HG02938 (cell line): ENCODE measurements around the gene SAPCD2.
"Not testable (repeated sequence)": the region's sequence is repeated elsewhere in the genome, so short reads cannot be mapped to it uniquely, and the experiment has no call there.

Experiments
- ATAC-seq: cut with Tn5 transposase; IDR thresholded peaks from one replicate; pipeline ENCODE4 v1.9.1; 2021; ENCODE audit warnings: mild to moderate bottlenecking, moderate library complexity; ENCODE audit not compliant: unreplicated experiment

The SAPCD2 gene

GRCh38 chr9:137034039-137034708 lies 36.2 kb downstream of the SAPCD2 start:
- no peak for ATAC-seq

GRCh38 chr9:137033481-137033880 lies 36.9 kb downstream of the SAPCD2 start:
- not testable (repeated sequence) for ATAC-seq

GRCh38 chr9:137032858-137033257 lies 37.5 kb downstream of the SAPCD2 start:
- ATAC-seq, result no peak

- no peak for ATAC-seq
Observed at GRCh38 chr9:137031904-137032640, 38.3 kb downstream of the SAPCD2 start, which contains the start of gene FUT7. Gene FUT7 (minus strand): TSS chr9:137032088. CDS start chr9:137031991, 97 bp downstream.

- ATAC-seq, result no peak
Observed at GRCh38 chr9:137030538-137031527, 39.5 kb downstream of the SAPCD2 start.

DNA sequence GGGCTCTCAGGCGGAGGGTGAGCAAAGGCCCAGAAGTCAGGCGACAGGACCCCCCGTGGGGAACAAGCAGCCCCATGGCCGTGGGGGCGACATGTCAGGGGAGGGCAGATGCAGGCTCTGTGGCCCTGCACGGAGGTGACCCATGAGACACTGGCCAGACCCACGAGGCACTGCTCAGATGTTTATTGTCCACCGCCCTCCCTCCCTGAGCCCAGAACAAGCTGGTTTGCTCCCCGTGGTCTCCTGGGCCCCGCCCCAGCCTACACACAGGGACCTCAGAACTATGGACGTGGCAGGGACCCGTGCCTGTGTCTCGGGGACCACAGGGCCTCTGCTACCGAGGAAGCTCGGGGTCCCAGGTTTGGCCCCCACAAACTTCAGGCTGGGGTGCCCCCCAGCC lies 40.4 kb downstream of the SAPCD2 start:
- ATAC-seq, result no peak

GRCh38 chr9:137029058-137029936 lies 41.1 kb downstream of the SAPCD2 start:
- no peak for ATAC-seq

- no peak for ATAC-seq
Observed at GRCh38 chr9:137028263-137029057, 41.9 kb downstream of the SAPCD2 start.

DNA sequence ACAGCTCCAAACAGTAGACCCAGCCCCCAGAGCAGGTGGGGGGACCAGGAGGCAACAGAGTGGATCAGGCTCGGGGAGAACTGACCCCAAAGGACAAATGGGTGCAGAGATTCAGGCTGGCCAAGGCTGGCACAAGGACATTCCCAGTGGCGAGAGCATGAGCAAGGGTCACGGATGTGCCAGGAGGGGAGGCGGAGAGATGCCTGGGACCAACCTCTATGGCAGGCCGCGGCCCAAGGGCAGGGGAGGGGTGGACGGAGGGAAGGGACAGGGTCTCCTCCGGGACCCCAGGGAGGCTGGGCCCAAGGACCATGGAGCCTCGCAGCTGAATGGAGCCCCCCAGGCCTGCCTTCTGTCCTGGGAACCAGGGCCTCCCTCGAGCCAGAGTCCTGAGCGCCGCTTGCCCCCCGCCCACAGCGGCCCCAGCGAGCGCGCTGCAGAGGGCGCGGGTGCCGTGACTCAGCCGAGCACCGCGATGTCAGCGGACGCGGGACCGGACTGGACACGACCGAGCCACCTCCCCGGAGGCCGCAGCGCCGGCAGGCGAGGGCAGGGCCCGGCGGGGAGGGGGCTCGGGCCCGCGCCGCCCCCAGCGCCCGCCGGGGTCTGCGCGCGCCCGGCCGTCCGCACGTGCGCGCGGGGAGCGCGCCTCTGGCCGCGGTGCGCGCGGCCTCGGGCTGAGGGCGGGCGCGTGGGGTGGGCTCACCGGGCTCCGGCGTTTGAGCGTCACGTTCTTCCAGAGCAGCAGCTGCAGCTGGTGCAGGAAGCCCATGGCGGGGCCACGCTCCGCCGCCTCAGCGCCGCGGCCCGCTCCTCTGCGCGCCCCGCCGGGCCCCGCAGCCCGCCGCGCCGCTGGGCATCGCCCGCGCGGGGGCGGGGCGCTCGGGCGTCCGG lies 42.7 kb downstream of the SAPCD2 start, which contains the start of gene ABCA2:
ABCA2 (minus strand) TSS at position 869 of the 894 bp plus-strand sequence; CDS start at position 772, 97 bp downstream.
- no peak for ATAC-seq

DNA sequence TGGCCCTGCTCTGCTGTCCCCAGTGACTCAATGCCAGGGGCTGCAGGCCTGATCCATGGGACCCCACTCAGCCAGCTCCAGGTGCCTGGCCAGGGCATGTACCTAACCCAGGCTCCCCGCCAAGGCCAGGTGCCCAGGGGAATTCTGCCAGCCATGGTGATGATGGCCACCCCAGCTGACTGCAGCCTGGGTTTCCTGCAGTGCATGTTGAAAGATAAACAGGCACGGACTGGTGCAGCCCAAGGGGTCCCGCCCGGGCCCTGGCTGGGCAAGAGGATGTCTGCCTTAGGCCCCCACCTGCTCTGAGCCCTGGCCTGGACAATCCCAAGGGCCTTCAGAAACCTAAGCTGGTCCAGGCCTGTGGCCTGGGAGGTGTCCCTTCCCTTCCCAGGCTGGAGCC lies 43.5 kb downstream of the SAPCD2 start:
- ATAC-seq, result no peak

- ATAC-seq, result no peak
Observed at GRCh38 chr9:137026384-137026783, 44.0 kb downstream of the SAPCD2 start.

DNA sequence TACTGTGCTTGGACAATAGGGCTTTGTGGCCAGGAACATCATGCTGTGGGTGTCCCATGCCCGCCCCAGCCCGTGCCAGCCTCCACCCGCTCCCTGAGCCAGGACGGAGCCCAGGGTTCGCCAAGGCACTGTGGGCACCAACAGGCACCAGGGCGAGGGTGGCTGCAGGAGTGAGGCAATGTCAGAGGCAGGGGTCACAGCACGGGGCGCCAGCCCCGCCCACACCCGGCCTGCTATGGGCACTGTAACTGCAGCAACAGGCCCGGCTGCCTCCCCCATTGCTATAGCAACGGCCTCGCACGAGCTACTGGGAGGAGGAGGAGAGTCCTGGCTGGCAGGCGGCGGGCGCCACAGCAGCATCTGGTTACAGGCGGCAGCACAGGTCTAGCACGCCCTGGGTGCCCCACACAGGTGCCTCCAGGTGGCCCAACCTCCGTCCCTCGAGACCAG lies 44.8 kb downstream of the SAPCD2 start:
- no peak for ATAC-seq

DNA sequence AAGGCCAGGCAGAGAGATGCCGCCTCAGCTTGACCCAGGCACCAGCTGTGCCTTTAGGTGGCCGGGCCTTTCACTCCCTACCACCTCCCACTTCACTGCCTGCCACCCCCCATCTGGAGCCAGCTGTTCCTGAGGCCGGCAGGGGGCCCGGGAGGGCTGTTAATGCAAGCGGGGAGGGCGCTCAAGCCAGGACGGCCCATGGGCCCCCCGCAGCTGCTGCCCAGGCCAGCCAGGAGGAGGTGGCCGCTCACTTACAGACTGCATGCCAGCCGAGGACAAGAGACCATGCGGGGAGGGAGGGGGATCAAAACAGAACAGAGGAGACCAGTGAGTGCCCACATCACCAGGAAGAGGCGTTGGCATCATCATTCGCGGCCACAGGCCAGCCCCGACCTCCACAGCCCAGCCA lies 46.8 kb downstream of the SAPCD2 start:
- no peak for ATAC-seq

DNA sequence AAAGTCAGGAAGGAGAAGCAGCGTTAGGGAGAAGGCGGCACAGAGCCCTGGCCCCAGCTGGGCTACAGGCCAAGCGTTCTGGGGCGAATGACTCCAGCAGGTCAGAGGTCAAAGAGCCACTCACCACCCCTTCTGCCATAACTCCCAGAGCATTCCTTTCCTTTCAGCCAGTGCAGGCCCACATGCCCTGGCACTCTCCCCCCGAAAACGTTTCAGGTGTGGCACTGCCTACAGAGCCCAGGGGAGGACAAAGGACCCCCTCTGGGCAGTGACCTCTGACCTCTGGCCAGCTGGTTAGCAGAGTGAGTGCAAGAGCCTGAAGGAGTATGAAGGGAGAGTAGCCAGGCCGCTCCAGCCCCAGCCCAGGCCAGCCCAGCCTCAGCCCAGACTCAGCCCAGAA lies 47.2 kb downstream of the SAPCD2 start:
- no peak for ATAC-seq

- no peak for ATAC-seq
Observed at GRCh38 chr9:137022662-137023008, 47.7 kb downstream of the SAPCD2 start.

GRCh38 chr9:137021979-137022661 lies 48.2 kb downstream of the SAPCD2 start:
- no peak for ATAC-seq

GRCh38 chr9:137021568-137021978 lies 48.8 kb downstream of the SAPCD2 start:
- no peak for ATAC-seq
